GM21423 (cell line): ENCODE measurements around the gene RRBP1.

Experiments used
- ATAC-seq: cut with Tn5 transposase; IDR thresholded peaks from one replicate; pipeline ENCODE4 v1.9.1; 2021; ENCODE audit warnings: mild to moderate bottlenecking, moderate library complexity; ENCODE audit not compliant: unreplicated experiment

Gene RRBP1

DNA sequence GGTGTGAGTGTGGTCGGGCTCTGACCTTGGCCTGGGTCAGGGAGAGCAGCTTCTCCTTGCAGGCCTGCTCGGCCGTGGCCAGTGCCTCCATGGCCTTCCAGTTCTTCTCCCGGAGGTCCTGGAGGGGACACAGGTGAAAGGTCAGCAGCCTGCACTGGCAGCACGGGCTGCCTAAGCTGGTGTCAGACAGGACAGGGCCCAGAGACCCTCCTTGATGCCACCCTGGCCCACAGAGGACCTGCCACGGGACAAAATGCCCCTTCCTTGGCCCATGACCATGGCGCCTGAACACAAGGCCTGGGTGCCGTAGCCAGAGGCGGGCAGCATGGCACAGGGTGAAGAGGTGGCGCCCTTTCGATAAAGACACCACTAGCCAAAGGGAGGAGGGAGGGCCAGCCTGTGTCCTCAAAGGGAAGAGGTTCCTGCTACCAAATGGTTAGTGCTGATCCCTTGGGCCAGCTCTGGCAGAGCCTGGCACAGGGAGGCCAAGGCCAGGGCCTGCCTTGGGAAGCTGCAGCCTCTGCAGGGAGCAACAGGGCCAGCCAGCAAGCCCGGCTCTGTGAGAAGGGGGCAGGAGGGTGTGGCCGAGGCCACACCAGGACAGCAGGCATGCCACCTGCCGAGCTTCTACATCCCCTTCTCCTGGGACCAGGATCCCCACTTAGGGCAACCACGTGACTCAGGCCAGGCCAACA is 57.3 kb downstream of the RRBP1 start:
- ATAC-seq, result no peak

- ATAC-seq, result no peak
Observed at GRCh38 chr20:17624070-17624469, 58.0 kb downstream of the RRBP1 start.

GRCh38 chr20:17622851-17623508 is 59.1 kb downstream of the RRBP1 start:
- no peak for ATAC-seq

DNA sequence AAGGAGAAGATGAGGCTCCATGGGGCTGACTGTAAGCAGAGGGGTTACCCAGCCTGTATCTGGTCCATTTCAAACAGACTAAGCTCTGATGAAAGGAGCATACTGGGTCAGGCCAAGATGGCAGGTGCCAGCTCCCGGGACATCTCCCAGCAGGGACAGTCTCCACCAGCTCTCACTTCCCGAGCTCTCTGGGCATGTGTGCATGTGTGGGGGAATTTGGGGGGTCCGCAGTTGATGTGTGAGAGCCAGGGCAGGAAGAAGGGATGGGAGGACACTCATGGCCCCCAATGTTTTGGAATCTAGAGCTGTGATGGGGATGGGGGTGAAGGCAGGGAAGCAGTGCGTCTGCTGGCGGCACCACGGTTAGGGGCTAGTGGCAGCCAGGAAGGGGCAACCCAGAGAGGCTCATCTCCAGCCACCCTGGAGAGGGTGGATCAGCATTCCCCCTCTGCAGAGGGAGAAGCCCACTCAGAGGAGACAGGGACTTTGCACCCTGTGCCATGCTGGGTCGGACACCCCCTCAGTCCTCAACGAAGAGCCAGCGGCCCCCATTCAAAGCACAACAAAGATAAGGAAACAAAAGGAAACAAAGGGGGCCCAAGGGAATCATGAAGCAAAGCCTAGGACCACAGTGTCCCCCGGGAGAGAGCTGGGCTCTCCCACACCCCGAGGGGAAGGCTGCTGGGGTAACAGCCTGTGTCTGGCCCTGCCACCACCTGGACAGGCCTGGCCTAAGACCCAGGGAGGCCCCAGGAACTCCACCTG is 59.8 kb downstream of the RRBP1 start:
- no peak for ATAC-seq

DNA sequence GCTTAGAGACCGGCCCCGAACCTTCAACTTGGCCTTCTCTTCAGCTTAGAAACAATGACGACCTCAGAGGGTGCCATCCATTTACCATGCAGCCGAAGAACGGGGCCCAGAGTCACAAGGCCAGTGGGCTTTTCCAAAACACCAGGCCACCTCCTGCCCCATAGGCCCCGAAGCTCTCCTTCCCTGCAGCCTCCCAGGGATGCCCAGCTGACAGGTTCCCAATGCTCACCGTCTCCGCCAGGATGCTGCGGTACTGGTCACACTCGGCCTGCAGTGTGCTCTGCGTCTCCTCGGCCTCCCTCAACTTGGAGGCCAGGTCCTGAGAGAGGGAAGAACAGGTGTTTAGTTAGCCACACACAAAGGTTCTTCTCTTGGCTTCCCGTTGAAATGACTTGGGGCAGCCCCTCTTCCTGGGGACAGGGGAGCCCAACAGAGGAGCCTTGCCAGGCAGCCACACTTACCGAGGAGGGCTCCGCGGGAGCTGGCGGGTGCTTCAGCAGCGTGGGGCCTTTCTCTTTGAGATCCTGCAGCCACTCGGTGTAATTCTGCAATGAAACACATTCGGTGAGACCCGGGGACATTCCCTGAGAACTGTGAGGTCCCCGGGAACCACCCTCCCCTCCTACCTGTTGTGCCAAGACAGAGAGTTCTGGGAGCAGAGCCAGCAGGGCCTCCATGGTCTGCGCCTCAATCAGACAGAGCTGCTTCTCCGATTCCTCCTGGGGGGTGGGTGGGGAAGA is 60.6 kb downstream of the RRBP1 start:
- ATAC-seq, result no peak

- no peak for ATAC-seq
Observed at GRCh38 chr20:17620371-17621228, 61.4 kb downstream of the RRBP1 start.

GRCh38 chr20:17619351-17620093 is 62.5 kb downstream of the RRBP1 start:
- no peak for ATAC-seq

GRCh38 chr20:17618673-17619013 is 63.4 kb downstream of the RRBP1 start:
- ATAC-seq, result no peak

DNA sequence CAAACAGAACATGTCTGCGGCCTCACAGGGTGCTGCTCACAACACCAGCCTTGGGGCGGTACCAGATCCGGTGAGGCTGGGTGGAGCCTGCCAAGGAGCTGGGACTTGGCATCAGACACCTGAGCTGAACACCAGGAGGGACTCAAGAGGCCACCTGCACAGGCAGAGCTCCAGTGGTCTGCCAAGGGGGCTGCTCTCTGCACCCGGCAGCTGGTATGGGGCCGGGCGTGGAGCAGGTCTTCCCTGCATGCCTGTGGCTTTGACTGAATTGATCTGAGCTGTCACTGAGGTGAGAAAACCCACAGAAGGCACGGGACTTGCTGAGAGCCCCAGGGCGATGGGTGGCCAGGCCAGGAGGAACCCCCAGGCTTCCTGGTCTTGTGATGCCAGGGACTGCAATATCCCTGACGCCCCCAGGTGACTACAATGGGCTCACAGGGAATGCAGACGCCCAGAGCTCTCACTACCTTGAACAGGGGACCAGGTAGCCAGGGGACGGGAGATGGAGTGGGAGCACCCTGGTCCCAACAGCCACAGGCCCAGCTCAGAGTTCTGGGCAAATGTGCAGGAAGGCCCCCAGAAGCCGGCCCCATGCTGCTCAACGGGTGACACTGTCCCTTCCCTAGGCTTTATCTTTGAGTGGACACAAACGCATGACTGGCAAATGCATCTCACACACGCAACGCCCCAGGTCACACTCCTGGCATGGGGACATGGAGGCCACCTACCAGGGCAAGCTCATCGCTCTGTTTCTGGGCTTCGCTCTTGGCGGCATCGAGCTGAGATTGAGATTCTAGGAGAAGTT is 64.0 kb downstream of the RRBP1 start:
- no peak for ATAC-seq

- no peak for ATAC-seq
Observed at GRCh38 chr20:17617212-17617867, 64.7 kb downstream of the RRBP1 start.

DNA sequence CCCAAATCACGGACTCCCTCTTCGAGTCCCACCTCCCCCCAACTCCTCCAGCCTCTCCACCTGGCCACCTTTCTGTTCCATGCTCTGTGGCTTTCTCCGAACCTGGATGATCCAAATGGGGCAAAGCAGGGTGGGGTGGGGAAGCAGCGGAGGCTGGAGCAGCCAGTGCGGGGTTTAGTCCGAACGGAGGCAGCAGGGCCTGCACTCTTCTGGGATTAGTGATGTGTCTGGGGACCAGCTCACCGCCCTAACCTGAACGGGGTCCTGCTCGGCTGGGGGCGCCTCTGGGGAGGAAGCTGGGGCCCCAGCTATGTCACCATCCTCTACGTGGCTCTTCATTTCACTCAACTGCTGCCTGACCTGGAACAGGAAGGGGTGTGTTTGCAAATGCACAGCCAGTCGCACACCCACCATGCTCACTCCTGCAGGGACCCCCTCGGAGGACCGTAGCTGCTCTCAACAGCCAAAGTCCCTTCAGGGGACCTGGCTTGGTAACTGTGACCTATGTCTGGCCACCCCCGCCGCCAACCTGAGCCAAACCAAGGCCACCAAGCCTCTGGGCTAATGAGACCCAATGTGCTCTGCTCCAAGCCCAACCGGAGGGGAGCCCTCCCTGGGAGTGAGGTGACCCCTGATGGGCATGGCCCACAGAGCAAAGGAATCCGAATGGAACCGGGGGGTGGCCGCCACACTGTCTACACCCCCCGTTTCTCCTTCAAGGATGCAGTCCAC is 65.4 kb downstream of the RRBP1 start:
- no peak for ATAC-seq

DNA sequence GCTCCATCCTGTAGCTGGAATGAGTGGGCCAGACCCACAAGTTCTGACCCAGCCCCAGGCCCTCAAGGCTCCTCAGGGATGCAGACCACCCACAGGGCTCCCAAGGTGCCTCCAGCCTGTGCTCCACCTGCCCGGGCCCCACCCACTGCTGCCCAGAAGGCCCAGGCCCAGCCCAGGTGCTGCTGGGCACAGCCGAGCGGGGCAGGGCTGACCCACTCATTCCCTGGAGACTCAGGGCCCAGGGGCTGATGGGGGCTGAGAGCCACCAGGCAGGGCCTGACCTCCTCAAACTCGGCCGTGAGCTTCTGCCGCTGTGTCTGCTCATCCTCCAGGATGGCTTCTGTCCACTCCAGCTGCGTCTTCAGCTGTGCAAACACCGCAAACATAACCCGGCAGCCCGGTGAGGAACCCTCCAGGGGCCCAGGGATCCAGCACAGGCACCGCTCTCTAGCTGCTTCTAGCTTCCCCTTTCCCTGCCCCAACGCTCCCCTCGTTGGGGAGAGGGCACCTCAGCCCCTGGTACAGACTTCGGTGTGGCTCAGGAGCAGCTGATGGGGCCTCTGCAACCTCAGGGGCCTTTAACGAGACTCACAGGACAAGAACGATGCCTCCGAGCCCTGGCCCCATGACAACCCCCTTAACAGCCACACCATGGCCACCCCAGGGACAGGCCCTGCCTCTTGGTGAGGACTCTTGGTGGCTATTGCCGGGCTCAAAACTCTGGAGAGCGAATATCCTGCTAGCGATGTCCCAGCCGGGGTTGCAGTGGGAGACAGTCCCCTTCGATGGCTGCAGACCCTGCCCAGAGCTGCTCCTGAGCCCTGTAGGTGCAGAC is 66.2 kb downstream of the RRBP1 start:
- ATAC-seq, result no peak

DNA sequence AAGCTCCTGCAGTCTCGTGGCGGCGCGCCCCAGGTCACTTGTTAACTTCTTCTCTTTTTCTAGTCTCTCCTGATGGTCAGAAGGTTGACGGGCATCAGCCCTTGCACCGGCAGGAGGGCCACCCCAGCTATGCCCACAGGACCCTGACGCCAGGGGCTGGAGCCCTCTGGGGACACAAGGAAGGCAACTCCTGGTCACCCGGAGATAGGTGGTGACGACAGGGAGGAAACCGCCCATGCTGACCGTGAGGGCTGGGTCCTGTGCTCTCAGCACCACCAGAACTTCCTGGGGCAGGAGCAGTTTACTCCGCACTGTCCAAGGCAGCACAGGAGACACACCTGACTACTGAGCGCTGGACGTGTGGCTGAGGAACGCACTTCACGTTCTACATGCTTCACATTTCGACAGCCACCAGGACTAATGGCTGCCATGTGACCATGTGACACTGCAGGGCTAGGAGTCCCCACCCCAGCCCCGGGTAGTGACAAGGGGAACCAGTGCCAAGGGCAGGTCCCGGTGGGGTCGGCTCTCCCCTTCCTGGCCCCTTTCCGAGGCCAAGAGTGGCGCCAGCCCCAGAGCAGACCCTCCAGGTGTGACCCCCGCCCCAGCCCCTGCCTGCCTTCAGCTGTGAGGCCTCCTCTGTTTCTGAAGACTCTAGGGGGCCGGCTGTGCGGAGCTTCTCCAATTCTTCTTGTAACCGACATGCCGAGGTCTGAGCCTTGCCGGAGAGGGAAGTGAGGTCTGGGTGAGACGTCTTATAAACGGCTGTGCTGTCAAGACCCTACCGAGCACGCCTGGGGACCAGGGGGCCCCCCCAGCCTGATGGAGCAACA is 67.0 kb downstream of the RRBP1 start:
- ATAC-seq, result no peak

GRCh38 chr20:17614176-17614811 is 67.7 kb downstream of the RRBP1 start:
- no peak for ATAC-seq

DNA sequence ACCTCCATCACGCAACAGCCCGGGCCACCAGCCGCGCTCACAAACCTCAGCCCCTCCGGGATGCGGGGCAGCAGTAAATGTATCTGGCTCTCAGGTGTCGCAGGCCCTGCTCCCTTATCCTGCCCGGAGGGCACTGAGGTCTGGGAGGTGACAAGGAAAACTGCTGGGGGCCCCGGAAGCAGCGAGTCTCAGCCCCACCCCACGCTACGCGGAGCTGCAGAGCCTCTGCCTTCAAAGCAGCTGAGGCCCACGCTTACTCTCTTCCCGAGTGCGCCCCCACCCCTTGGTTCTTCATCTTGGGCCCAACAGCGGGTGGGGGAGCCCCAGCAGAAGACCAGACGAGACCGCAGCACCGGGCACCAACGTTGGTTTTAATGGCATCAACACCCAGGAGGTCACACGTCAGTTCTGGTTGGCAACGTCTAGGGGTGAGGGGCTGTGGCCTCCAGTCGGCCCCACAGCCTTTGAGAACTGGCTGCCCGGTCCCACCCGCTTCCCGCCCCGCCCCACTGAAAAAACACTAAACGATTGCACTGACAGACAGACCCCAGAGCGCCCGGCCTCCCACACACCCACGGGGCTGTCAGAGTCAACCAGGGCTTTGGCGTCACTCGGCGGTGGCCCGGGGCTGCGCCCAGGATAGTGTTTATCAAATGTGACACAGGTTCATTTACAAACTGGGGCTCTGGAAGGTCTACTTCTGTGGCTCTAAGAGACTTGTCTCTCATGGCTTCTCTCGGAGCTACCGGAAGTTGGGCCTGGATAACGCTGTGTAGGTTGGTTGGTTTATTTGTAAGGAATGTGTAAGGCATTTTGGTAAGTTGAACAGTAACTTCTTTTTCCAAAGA is 68.5 kb downstream of the RRBP1 start:
- no peak for ATAC-seq
